Astrocyte (in vitro differentiated cells and primary cell): ENCODE measurements around the gene PPP1R15B. TPM values are rescaled to one million over a fixed set of nuclear protein-coding genes. Genes with fewer than 3 reads are reported as not detected.

Experiments
- DNase-seq: peaks from one replicate; pipeline ENCODE4 v3.0.0-alpha.2; 2010; ENCODE audit warnings: low read depth
- FAIRE-seq: peaks from 2 replicates; lab custom pipeline; 2011; peaks lifted over from hg19 to GRCh38; lab: Jason Lieb, UNC
- H2AFZ ChIP-seq: 2 replicates; pipeline ENCODE4 v1.6.0; 2012; ENCODE audit warnings: low read depth, low read length, inconsistent platforms
- H3K27ac ChIP-seq: 2 replicates; pipeline ENCODE4 v1.5.1; 2011; ENCODE audit warnings: low read depth, low read length, inconsistent platforms
- H3K27me3 ChIP-seq: 2 replicates; pipeline ENCODE4 v1.6.0; 2011; ENCODE audit warnings: low read length, inconsistent platforms; ENCODE audit not compliant: insufficient read depth
- H3K36me3 ChIP-seq: 2 replicates; pipeline ENCODE4 v1.5.1; 2011; ENCODE audit warnings: low read length, inconsistent platforms; ENCODE audit not compliant: insufficient read depth
- H3K4me1 ChIP-seq: 2 replicates; pipeline ENCODE4 v1.5.1; 2011; ENCODE audit warnings: low read length, inconsistent platforms; ENCODE audit not compliant: insufficient read depth
- H3K4me2 ChIP-seq: 2 replicates; pipeline ENCODE4 v1.6.0; 2012; ENCODE audit warnings: low read length, inconsistent platforms
- H3K4me3 ChIP-seq: 2 replicates; pipeline ENCODE4 v1.5.1; 2011; ENCODE audit warnings: low read depth, mild to moderate bottlenecking, low read length, inconsistent platforms; ENCODE audit not compliant: insufficient read depth
- H3K79me2 ChIP-seq: 2 replicates; pipeline ENCODE4 v1.6.0; 2012; ENCODE audit warnings: mild to moderate bottlenecking, low read length, inconsistent platforms; ENCODE audit not compliant: insufficient read depth
- H3K9ac ChIP-seq: 2 replicates; pipeline ENCODE4 v1.6.0; 2012; ENCODE audit warnings: mild to moderate bottlenecking, low read length, inconsistent platforms
- H3K9me3 ChIP-seq: 2 replicates; pipeline ENCODE4 v1.5.1; 2012; ENCODE audit warnings: low read depth, mild to moderate bottlenecking, low read length, inconsistent platforms; ENCODE audit not compliant: insufficient read depth
- H4K20me1 ChIP-seq: 2 replicates; pipeline ENCODE4 v1.6.0; 2012; ENCODE audit warnings: low read length, inconsistent platforms; ENCODE audit not compliant: insufficient read depth
- H3K27ac Mint-ChIP-seq: one replicate; pipeline ENCODE4 v1.8.0; 2021; ENCODE audit warnings: mild to moderate bottlenecking, mixed read lengths; ENCODE audit not compliant: unreplicated experiment
- H3K27me3 Mint-ChIP-seq: one replicate; pipeline ENCODE4 v1.8.0; 2021; ENCODE audit warnings: low read depth, mixed read lengths; ENCODE audit not compliant: unreplicated experiment
- H3K36me3 Mint-ChIP-seq: one replicate; pipeline ENCODE4 v1.8.0; 2021; ENCODE audit warnings: low read depth, mixed read lengths; ENCODE audit not compliant: unreplicated experiment
- H3K4me1 Mint-ChIP-seq: one replicate; pipeline ENCODE4 v1.8.0; 2021; ENCODE audit warnings: low read depth, mixed read lengths; ENCODE audit not compliant: unreplicated experiment
- H3K4me3 Mint-ChIP-seq: one replicate; pipeline ENCODE4 v1.8.0; 2021; ENCODE audit warnings: mild to moderate bottlenecking, moderate library complexity, mixed read lengths; ENCODE audit not compliant: unreplicated experiment
- H3K9me3 Mint-ChIP-seq: one replicate; pipeline ENCODE4 v1.8.0; 2021; ENCODE audit warnings: mild to moderate bottlenecking, mixed read lengths; ENCODE audit not compliant: unreplicated experiment
- EZH2 ChIP-seq: IDR thresholded peaks from 2 replicates; pipeline ENCODE4 v1.6.1; 2012; ENCODE audit warnings: mild to moderate bottlenecking, low read length, inconsistent platforms; ENCODE audit not compliant: insufficient read depth
- total RNA-seq: library from RNA; stranded (reverse); gene quantifications from 2 replicates; pipeline ENCODE4 v1.2.1, GENCODE V29; 2021
- TF ChIP-seq, protein P1 (sequence below): IDR thresholded peaks from 2 replicates; pipeline ENCODE4 v1.5.1; 2011; ENCODE audit warnings: low read depth, mild to moderate bottlenecking, inconsistent platforms, low read length, moderate library complexity; ENCODE audit not compliant: insufficient read depth

The PPP1R15B gene
- total RNA-seq, 1 donor from 2014 or later = 38.8 TPM

DNA sequence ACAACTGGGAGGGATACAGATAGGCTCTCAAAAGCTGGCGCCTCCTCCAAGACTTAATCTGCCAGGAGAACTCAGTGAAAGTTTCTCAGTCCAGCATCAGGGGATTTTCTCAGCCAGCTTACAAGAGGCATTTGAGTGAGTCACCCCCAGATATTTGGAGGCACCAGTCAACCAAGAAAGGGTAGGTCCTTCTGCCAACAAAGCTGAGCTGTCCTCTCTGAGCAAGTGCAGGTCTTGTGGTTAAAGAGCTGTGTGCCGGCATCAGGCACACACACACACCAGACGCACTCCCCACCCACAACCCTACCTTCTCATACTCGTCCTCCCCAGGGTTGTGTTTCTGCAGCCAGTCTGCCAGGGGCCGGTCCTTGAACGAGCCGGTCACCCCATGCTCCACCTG lies 27.0 kb upstream of the PPP1R15B start:
- peak overlapping the region; percentile 57 for H3K9ac ChIP-seq
- no peak overlapping the region for H3K4me3 ChIP-seq
- H3K36me3 ChIP-seq = no peaks in the 10 kb centered on the region
- Mint-ChIP-seq H3K4me3 (no peak overlapping the region), H3K27me3 (peaks cover 26% of the 10 kb centered on the region), H3K4me1 (peaks cover 21% of the 10 kb centered on the region), H3K36me3 (peaks cover 44% of the 10 kb centered on the region), H3K9me3 (no peaks in the 10 kb centered on the region), H3K27ac (peak overlapping the region; percentile 78)
- DNase-seq = peak; percentile 100
- FAIRE-seq = peak; percentile 52
- H2AFZ ChIP-seq = peak overlapping the region; percentile 50
- TF ChIP-seq EZH2 = no peak
- TF ChIP-seq, protein P1, sequence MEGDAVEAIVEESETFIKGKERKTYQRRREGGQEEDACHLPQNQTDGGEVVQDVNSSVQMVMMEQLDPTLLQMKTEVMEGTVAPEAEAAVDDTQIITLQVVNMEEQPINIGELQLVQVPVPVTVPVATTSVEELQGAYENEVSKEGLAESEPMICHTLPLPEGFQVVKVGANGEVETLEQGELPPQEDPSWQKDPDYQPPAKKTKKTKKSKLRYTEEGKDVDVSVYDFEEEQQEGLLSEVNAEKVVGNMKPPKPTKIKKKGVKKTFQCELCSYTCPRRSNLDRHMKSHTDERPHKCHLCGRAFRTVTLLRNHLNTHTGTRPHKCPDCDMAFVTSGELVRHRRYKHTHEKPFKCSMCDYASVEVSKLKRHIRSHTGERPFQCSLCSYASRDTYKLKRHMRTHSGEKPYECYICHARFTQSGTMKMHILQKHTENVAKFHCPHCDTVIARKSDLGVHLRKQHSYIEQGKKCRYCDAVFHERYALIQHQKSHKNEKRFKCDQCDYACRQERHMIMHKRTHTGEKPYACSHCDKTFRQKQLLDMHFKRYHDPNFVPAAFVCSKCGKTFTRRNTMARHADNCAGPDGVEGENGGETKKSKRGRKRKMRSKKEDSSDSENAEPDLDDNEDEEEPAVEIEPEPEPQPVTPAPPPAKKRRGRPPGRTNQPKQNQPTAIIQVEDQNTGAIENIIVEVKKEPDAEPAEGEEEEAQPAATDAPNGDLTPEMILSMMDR = no peak
- no peaks in the 10 kb centered on the region for H4K20me1 ChIP-seq
- peak overlapping the region; percentile 71 for H3K4me2 ChIP-seq
- H3K27ac ChIP-seq = peak overlapping the region; percentile 73
- H3K9me3 ChIP-seq = no peaks in the 10 kb centered on the region
- no peaks in the 10 kb centered on the region for H3K79me2 ChIP-seq
- H3K27me3 ChIP-seq = no peaks in the 10 kb centered on the region
- peaks cover 15% of the 10 kb centered on the region for H3K4me1 ChIP-seq

GRCh38 chr1:204437796-204438570 lies 26.4 kb upstream of the PPP1R15B start:
- peaks cover 15% of the 10 kb centered on the region for H3K4me1 ChIP-seq
- H3K79me2 ChIP-seq = no peaks in the 10 kb centered on the region
- peaks cover 21% of the 10 kb centered on the region for H3K4me1 Mint-ChIP-seq
- no peaks in the 10 kb centered on the region for H3K36me3 ChIP-seq
- DNase-seq = no peak
- H3K9me3 Mint-ChIP-seq = no peaks in the 10 kb centered on the region
- H3K9me3 ChIP-seq = no peaks in the 10 kb centered on the region
- TF ChIP-seq, protein P1 = no peak
- TF ChIP-seq EZH2 = no peak
- peak overlapping the region; percentile 73 for H3K27ac ChIP-seq
- H3K4me3 ChIP-seq = no peak overlapping the region
- no peak overlapping the region for H2AFZ ChIP-seq
- H4K20me1 ChIP-seq = no peaks in the 10 kb centered on the region
- H3K4me2 ChIP-seq = peak overlapping the region; percentile 71
- H3K36me3 Mint-ChIP-seq = peaks cover 48% of the 10 kb centered on the region
- no peaks in the 10 kb centered on the region for H3K27me3 ChIP-seq
- peaks cover 24% of the 10 kb centered on the region for H3K27me3 Mint-ChIP-seq
- H3K4me3 Mint-ChIP-seq = no peak overlapping the region
- no peak for FAIRE-seq
- H3K9ac ChIP-seq = peak overlapping the region; percentile 57
- peak overlapping the region; percentile 78 for H3K27ac Mint-ChIP-seq

DNA sequence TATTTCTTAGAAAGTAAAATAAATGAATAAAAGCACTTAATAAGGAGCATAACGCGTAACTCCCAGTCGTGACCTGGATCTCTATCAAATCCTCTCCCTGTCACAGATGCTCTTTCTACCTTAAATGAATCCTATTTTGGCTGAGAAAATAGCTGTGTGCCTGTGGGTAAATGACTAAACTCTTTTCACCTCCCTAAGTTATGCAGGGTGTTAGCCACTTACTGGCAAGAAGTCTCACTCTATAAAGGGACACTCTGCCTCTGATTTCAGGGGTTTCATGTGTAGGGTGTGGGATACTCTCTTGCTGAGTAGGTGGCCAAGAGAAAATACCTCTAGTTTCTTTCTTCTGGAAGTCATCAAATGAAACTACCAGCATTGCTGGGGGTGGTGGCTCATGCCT lies 24.3 kb upstream of the PPP1R15B start:
- Histone ChIP-seq H3K4me2 (no peak overlapping the region), H3K4me1 (peaks cover 15% of the 10 kb centered on the region), H3K79me2 (no peaks in the 10 kb centered on the region), H3K27ac (no peak overlapping the region), H3K4me3 (no peak overlapping the region), H4K20me1 (no peaks in the 10 kb centered on the region), H3K9me3 (no peaks in the 10 kb centered on the region), H3K9ac (no peak overlapping the region), H3K36me3 (no peaks in the 10 kb centered on the region), H3K27me3 (no peaks in the 10 kb centered on the region), H2AFZ (no peak overlapping the region)
- TF ChIP-seq, protein P1 = no peak
- no peak for TF ChIP-seq EZH2
- H3K4me3 Mint-ChIP-seq = no peak overlapping the region
- H3K27me3 Mint-ChIP-seq = peaks cover 12% of the 10 kb centered on the region
- H3K27ac Mint-ChIP-seq = no peak overlapping the region
- peaks cover 25% of the 10 kb centered on the region for H3K4me1 Mint-ChIP-seq
- FAIRE-seq (no peak), DNase-seq (peak; percentile 53)
- peaks cover 43% of the 10 kb centered on the region for H3K36me3 Mint-ChIP-seq
- peaks cover 3% of the 10 kb centered on the region for H3K9me3 Mint-ChIP-seq
